AG04449 (cell line): ENCODE data around the gene VWC2L.

Experiments used
- CTCF ChIA-PET: fragments of 350-600 bp; formaldehyde crosslinking; extraction: SDS; loops from one replicate; lab custom pipeline; 2021; ENCODE audit warnings: antibody characterized with exemption; lab: Yijun Ruan, JAX
- POLR2A ChIA-PET: fragments of 400-600, 350-600 bp; formaldehyde crosslinking; extraction: SDS; loops from one replicate; lab custom pipeline; 2020; ENCODE audit warnings: antibody characterized with exemption, inconsistent platforms; lab: Yijun Ruan, JAX
- DNase-seq: peaks from one replicate; pipeline ENCODE4 v3.0.0-alpha.2; 2010; ENCODE audit warnings: low read depth, low spot score
- H3K4me3 ChIP-seq: 2 replicates; pipeline ENCODE4 v1.5.1; 2011; ENCODE audit warnings: low read depth, mild to moderate bottlenecking, control low read depth, low read length
- CTCF ChIP-seq: IDR thresholded peaks from one replicate; pipeline ENCODE4 v1.5.1; 2011; ENCODE audit warnings: mild to moderate bottlenecking, moderate library complexity, low read length, control low read depth, inconsistent platforms; ENCODE audit not compliant: insufficient read depth; ENCODE audit errors: missing control alignments

Gene VWC2L

GRCh38 chr2:214593727-214594126, 182.9 kb downstream of the VWC2L start:
- ChIA-PET POLR2A (interaction anchor here (1.2 kb wide), 1 partner anchor 10 kb away, joined by 3 read pairs; no protein-coding TSS in a partner anchor), CTCF (no interaction called here)
- H3K4me3 ChIP-seq: no peak overlapping the region
- DNase-seq: peak; percentile 67
- no peak for TF ChIP-seq CTCF

- ChIA-PET CTCF (no interaction called here), POLR2A (no interaction called here)
- TF ChIP-seq CTCF: no peak
- H3K4me3 ChIP-seq: no peak overlapping the region
- no peak for DNase-seq
Observed at GRCh38 chr2:214601852-214602633, 191.2 kb downstream of the VWC2L start.

- CTCF ChIA-PET: no interaction called here
- H3K4me3 ChIP-seq: no peak overlapping the region
- DNase-seq: peak; percentile 33
- POLR2A ChIA-PET: interaction anchor here (1.2 kb wide), 1 partner anchor 11 kb away, joined by 3 read pairs; no protein-coding TSS in a partner anchor
- TF ChIP-seq CTCF: no peak
Observed at GRCh38 chr2:214604861-214605260, 194.0 kb downstream of the VWC2L start.

DNA sequence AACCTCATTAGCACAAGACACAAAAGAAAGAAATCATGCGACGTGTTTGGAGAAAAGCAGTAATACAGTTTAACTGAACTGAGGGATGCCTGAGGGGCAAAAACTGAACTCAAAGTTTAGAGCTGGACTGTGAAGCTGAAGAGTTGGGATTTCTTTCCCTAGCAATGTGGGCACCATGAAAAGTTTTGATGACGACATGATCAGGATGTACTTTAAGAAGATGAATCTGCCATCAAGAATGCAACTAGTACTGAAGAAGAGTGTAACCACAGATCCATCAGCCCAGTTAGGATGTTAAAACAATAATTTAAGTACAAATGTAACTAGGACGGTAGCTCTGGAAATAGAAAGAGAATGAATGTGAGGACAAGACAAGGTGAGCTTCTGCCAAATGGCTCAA, 196.2 kb downstream of the VWC2L start:
- POLR2A ChIA-PET: no interaction called here
- DNase-seq: no peak

DNA sequence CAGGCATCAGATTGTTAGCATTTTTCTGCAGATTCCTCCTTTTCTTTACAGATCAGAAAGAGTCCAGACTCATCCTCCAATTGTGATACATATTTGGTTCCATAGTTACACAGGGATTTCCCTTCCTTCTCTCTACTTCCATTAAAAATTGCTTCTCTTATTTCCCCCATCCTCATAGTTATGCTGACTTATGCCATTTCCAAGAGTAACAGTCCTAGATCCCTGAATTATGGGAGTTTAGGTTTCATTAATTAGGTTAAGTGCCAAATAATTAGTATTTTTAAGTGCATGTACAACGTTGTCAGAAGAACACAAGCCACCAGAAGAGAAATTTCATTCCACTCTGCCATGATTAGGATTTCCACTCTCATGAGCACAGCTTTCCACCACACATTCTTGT, 200.2 kb downstream of the VWC2L start:
- CTCF ChIA-PET: no interaction called here

More for the DNA sequence above, 196.2 kb downstream of the VWC2L start:
- CTCF ChIA-PET: interaction anchor here (0.6 kb wide), 1 partner anchor 24 kb away, joined by 3 read pairs; no protein-coding TSS in a partner anchor
- TF ChIP-seq CTCF: no peak
- no peak overlapping the region for H3K4me3 ChIP-seq

More for the DNA sequence above, 200.2 kb downstream of the VWC2L start:
- no peak for DNase-seq
- H3K4me3 ChIP-seq: no peak overlapping the region
- TF ChIP-seq CTCF: no peak
- POLR2A ChIA-PET: no interaction called here
